ENCODE measurements around the gene ODC1. TPM values are rescaled to one million over a fixed set of nuclear protein-coding genes. Genes with fewer than 3 reads are reported as not detected.

ODC1 gene
- total RNA-seq, 2 donors from 2014 or later: 104 to 123 TPM

DNA sequence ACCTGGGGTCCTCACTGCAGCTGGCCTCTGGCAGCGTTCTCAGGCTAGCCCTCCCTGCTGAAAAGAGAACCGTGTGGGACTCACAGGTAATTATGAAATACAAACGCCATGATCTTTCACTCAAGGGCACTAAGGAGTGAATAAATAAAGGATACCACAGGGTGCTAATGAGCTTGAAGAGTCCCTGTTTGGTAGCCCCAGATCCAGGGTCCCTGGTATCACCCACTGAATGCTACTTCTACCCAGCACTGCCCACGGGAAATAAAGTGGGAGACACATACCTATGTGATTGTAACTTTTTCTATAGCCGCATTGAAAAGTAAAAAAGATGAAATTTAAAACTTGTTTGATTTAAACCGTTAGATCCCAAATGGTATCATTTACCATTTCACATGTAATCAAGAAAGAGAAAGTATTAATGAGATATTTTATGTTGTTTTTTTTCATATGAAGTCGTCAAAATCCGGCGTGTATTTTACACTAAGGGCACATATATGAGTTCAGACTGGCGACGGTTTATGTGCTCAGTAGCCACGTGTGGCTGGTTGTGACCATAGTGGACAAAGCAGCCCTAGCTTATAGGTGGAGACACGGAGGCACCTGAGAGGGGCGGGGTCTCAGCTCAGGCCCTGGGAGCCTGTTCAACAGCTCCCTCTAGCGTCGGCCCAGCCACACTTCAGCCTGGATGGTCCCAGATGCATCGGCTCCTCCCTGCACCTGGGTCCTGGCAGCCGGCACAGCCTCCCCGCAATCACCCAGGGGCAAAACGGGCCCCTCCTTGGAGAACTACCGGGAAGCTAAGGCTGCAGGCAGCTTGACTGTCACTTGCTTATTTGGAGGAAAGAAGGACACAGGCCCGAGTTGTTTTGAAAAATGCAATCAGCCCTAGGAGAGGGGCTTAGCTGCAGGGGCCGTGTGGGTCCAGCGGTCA, 39.2 kb downstream of the ODC1 start:
- Histone ChIP-seq H3K4me3 (peak overlapping the region; percentile 33), H3K36me3 (no peaks in the 10 kb centered on the region), H3K9me3 (no peaks in the 10 kb centered on the region), H3K27me3 (replicated peaks; ENCODE audit: insufficient read depth) (no peaks in the 10 kb centered on the region), H3K27ac (no peak overlapping the region), H3K4me1 (ENCODE audit: control insufficient read depth in 1 of 2, low read depth in 2 of 2) (peaks cover 43 to 59% of the 10 kb centered on the region in 2 donors)
- TF ChIP-seq, protein P1, sequence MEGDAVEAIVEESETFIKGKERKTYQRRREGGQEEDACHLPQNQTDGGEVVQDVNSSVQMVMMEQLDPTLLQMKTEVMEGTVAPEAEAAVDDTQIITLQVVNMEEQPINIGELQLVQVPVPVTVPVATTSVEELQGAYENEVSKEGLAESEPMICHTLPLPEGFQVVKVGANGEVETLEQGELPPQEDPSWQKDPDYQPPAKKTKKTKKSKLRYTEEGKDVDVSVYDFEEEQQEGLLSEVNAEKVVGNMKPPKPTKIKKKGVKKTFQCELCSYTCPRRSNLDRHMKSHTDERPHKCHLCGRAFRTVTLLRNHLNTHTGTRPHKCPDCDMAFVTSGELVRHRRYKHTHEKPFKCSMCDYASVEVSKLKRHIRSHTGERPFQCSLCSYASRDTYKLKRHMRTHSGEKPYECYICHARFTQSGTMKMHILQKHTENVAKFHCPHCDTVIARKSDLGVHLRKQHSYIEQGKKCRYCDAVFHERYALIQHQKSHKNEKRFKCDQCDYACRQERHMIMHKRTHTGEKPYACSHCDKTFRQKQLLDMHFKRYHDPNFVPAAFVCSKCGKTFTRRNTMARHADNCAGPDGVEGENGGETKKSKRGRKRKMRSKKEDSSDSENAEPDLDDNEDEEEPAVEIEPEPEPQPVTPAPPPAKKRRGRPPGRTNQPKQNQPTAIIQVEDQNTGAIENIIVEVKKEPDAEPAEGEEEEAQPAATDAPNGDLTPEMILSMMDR (IDR thresholded peaks at IDR 0.05): peak; percentile 92
- DNase-seq (ENCODE audit: low spot score) (no peak), ATAC-seq (ENCODE audit: insufficient number of reproducible peaks, low FRiP score, low read depth) (no peak)

DNA sequence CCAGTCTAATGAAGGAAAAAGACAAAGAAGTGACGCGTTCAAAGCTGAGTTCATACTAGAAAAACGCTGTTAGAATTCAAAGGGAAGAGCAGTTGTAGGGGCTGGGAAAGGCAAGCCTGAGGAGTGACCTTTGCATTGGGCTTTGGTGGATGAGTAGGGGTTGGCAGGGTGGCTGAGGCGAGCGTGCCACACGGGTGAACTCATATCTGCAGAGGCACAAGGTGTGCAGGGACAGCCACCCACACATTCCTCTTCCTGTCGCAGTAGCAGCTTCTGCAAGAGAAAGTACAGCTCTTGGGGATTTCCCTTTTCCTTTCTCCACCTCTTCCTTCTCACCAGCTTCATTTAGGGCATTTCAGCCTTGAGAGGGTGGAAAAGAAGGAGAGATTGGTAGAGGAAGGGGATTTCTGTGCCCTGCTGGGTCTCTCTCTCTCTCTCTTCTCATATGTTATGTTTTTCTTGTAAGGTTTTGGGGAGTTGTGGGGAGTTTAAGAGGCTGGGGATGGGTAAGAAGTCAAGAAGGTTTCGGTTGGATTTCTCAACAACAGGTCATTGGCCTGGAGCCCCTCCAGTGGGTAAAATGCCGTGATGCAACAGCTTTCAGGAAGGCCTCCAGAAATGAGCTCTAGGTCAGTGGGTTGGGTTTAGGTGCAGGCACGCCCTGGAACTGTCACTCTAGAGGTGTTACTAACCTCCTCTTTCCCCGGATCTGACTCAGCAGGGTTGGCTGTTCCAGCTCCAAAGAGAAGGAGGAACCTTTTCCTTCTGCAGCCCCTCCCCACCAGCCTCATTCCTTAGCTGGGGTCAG, 40.1 kb downstream of the ODC1 start:
- TF ChIP-seq, protein P1 (IDR thresholded peaks at IDR 0.05): no peak
- H3K4me3 ChIP-seq: no peak overlapping the region
- DNase-seq (ENCODE audit: low spot score): peak; percentile 43

GRCh38 chr2:10407432-10407831, 40.7 kb downstream of the ODC1 start:
- H3K36me3 ChIP-seq: no peaks in the 10 kb centered on the region
- no peak overlapping the region for H3K4me3 ChIP-seq
- ATAC-seq (ENCODE audit: insufficient number of reproducible peaks, low FRiP score, low read depth): no peak
- DNase-seq (ENCODE audit: low spot score): no peak
- H3K27ac ChIP-seq: no peak overlapping the region
- H3K9me3 ChIP-seq: no peaks in the 10 kb centered on the region
- H3K4me1 ChIP-seq (ENCODE audit: control insufficient read depth in 1 of 2, low read depth in 2 of 2): peaks cover 43 to 55% of the 10 kb centered on the region in 2 donors
- no peaks in the 10 kb centered on the region for H3K27me3 ChIP-seq (replicated peaks; ENCODE audit: insufficient read depth)
- TF ChIP-seq, protein P1 (IDR thresholded peaks at IDR 0.05): no peak

More for the DNA sequence above, 40.1 kb downstream of the ODC1 start:
- Histone ChIP-seq H3K4me1 (ENCODE audit: control insufficient read depth in 1 of 2, low read depth in 2 of 2) (peaks cover 43 to 56% of the 10 kb centered on the region in 2 donors), H3K27me3 (replicated peaks; ENCODE audit: insufficient read depth) (no peaks in the 10 kb centered on the region), H3K36me3 (no peaks in the 10 kb centered on the region), H3K9me3 (no peaks in the 10 kb centered on the region), H3K27ac (peak overlapping the region in 1 of 2 donors; percentile 33)
- no peak for ATAC-seq (ENCODE audit: insufficient number of reproducible peaks, low FRiP score, low read depth)

- H3K27ac ChIP-seq: peak overlapping the region; percentile 77 to 93
- ATAC-seq (ENCODE audit: insufficient number of reproducible peaks, low FRiP score, low read depth) (no peak), DNase-seq (ENCODE audit: low spot score) (no peak)
These were observed 41.5 kb downstream of the ODC1 start for GRCh38 chr2:10406491-10407188.

More at GRCh38 chr2:10406491-10407188, 41.5 kb downstream of the ODC1 start:
- H3K9me3 ChIP-seq: no peaks in the 10 kb centered on the region
- peaks cover 43 to 55% of the 10 kb centered on the region in 2 donors for H3K4me1 ChIP-seq (ENCODE audit: control insufficient read depth in 1 of 2, low read depth in 2 of 2)
- H3K4me3 ChIP-seq: peak overlapping the region; percentile 62
- TF ChIP-seq, protein P1 (IDR thresholded peaks at IDR 0.05): no peak
- no peaks in the 10 kb centered on the region for H3K36me3 ChIP-seq
- no peaks in the 10 kb centered on the region for H3K27me3 ChIP-seq (replicated peaks; ENCODE audit: insufficient read depth)

All from thoracic aorta (tissue), 2 donors.